Ishikawa (cell line): ENCODE results near the gene LAD1.

Experiments used
- CEBPB ChIP-seq: IDR thresholded peaks from 2 replicates; pipeline ENCODE4 v1.6.1; 2012
- CREB1 ChIP-seq: IDR thresholded peaks from 2 replicates; pipeline ENCODE4 v1.6.1; 2012; ENCODE audit warnings: low read depth
- EP300 ChIP-seq: IDR thresholded peaks from 2 replicates; pipeline ENCODE4 v1.6.1; 2012; ENCODE audit warnings: borderline replicate concordance
- NFIC ChIP-seq: IDR thresholded peaks from 2 replicates; pipeline ENCODE4 v1.6.1; 2012
- RAD21 ChIP-seq: IDR thresholded peaks from 2 replicates; pipeline ENCODE4 v1.6.1; 2012; ENCODE audit warnings: low read depth
- TAF1 ChIP-seq: IDR thresholded peaks from 2 replicates; pipeline ENCODE4 v1.6.1; 2012; ENCODE audit warnings: low read depth, mild to moderate bottlenecking
- TEAD4 ChIP-seq: IDR thresholded peaks from 2 replicates; pipeline ENCODE4 v1.6.1; 2012
- USF1 ChIP-seq: IDR thresholded peaks from 2 replicates; pipeline ENCODE4 v1.6.1; 2012
- YY1 ChIP-seq: IDR thresholded peaks from 2 replicates; pipeline ENCODE4 v1.6.1; 2012; ENCODE audit warnings: low read depth

DNA sequence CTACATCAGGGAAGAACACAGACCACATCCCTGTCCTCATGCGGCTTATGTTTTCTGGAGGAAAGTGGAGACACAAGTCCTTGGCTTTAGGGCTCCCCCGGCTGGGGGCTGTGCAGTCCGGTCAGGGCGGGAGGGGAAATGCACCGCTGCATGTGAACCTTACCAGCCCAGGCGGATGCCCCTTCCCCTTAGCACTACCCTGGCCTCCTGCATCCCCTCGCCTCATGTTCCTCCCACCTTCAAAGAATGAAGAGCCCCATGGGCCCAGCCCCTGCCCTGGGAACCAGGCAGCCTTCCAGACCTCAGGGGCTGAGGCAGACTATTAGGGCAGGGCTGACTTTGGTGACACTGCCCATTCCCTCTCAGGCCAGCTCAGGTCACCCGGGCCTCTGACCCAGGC is 67.1 kb downstream of the LAD1 start:
- TF ChIP-seq CEBPB, result no peak
- no peak for TF ChIP-seq CREB1
- no peak for TF ChIP-seq EP300
- no peak for TF ChIP-seq YY1
- TF ChIP-seq TAF1, result no peak
- TF ChIP-seq USF1, result no peak
- no peak for TF ChIP-seq NFIC
- TF ChIP-seq RAD21, result no peak
- TF ChIP-seq TEAD4, result no peak
